Psoas muscle (tissue), 8 donors: ENCODE data around the gene ENO1. TPM values are rescaled to one million over a fixed set of nuclear protein-coding genes. Genes with fewer than 3 reads are reported as not detected.

Experiments
- ATAC-seq, 4 donors: fragments of 200-7000 bp; cut with Tn5 transposase; one replicate each; pipeline ENCODE4 v1.9.1; 2020; ENCODE audit warnings: moderate library complexity in 3 of 4, mild to moderate bottlenecking in 2 of 4
- DNase-seq, 2 donors: peaks; one replicate each; pipeline ENCODE4 v3.0.0-alpha.2; 2020
- H3K27ac ChIP-seq: fragments of 200-600 bp; one replicate; pipeline ENCODE4 v1.8.0; 2022
- H3K27me3 ChIP-seq, 3 donors: fragments of 200-600 bp in 1 of 3; one replicate each; pipeline versions ENCODE4 v1.6.1 to v1.8.0; 2013 to 2022; ENCODE audit warnings: low read length in 2 of 3, mild to moderate bottlenecking in 2 of 3, moderate library complexity in 1 of 3; ENCODE audit not compliant: insufficient read depth in 3 of 3
- H3K36me3 ChIP-seq, 2 donors: fragments of 200-600 bp in 1 of 2; one replicate each; pipeline versions ENCODE4 v1.6.1 to v1.8.0; 2013 to 2022; ENCODE audit warnings: low read depth in 1 of 2, mild to moderate bottlenecking in 1 of 2, moderate library complexity in 1 of 2; ENCODE audit not compliant: insufficient read depth in 1 of 2
- H3K4me1 ChIP-seq: fragments of 200-600 bp; one replicate; pipeline ENCODE4 v1.8.0; 2022
- H3K4me3 ChIP-seq: fragments of 200-600 bp; one replicate; pipeline ENCODE4 v1.8.0; 2022; ENCODE audit warnings: mild to moderate bottlenecking
- H3K9me3 ChIP-seq: fragments of 200-600 bp; one replicate; pipeline ENCODE4 v1.8.0; 2022
- WGBS, 3 donors: extraction: QIAGEN DNeasy Blood & Tissue Kit; methylation state at CpG; one replicate each; pipeline versions ENCODE4 v1.1.6 to v1.1.7; 2013; 5-methylcytosine and 5-hydroxymethylcytosine counted together
- intact Hi-C, 2 donors: fragments of 100-400 bp; cut with DNase I; formaldehyde crosslinking; loops; one replicate each; pipeline versions ENCODE4 v1.11.0 to v1.14.2; 2022
- polyA plus RNA-seq, 3 donors: library from polyadenylated mRNA; stranded (reverse); fragments of 200-250 nt; gene quantifications; one replicate each; pipeline ENCODE4 v1.2.3, GENCODE V29; 2013
- total RNA-seq, 4 donors: library from RNA; stranded (reverse); fragmentation: NEBNext Ultra II Directional in 2 of 4; extraction: Animal tissue kit (Norgen Biotek cat#: 25700) in 2 of 4; gene quantifications; one replicate each; pipeline versions ENCODE4 v1.2.1 to v1.2.4, GENCODE V29; 2021 to 2023
- TF ChIP-seq, protein P1 (sequence below): fragments of 200-600 bp; IDR thresholded peaks from one replicate; pipeline ENCODE4 v1.8.0; 2022; ENCODE audit warnings: antibody characterized with exemption
- donor health status: healthy with polysubstance abuse.
- donor health status: DM: no; HTN: no; CAD: no; lungs with moderate emphysema.
- donor health status: Bipolar disorder and iron deficiency.
- donor health status: healthy.
- donor health status: DM: yes; HTN: yes; CAD: no.
- donor health status: DM: no; HTN: no; CAD: no.
- donor health status: DM: no; HTN: no; CAD: no.
- donor health status: DM: yes; HTN: yes; CAD: no.

The ENO1 gene
- total and polyA plus RNA-seq, 7 donors = 83.8 to 489 (median 191) TPM

DNA sequence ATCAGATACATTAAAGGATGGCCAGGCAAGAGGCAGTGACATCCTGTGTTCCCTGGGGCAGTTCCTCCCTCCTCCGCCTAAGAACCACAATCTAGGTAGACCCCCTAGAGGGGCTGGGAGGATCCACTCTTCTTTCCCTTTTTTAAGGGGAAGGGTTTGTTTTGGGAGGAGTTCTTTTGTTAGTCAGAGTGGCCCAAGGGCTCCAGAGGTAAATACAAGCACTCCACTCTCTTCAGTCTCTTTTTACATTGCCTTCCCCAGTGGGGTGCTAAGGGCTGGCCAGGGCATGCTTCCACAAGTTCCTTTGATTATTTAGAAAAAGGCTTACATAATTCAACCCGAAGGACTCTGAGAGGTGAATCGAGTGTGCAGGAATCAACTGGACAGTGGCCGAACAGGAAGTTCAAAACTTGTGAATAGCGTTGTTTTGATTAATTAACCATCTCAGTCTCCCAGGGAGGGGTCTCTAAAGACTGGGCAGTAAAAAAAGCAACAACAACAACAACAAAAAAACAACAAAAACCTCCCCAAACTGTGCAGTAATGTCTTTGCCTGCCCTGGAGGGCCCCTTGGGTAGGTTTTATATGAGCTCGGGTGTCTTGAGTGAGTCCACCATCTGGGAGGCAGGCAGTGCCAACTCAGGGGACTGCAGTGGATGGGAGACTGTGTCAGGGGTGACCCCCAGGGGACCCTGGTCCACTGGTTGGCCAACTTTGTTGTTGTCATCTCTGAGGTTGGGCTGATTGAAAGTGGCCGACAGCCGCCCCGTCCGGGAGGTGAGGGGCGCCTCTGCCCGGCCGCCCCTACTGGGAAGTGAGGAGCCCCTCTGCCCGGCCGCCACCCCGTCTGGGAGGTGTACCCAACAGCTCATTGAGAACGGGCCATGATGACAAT lies 33.2 kb upstream of the ENO1 start:
- Histone ChIP-seq H3K27me3 (no peaks in the 10 kb centered on the region), H3K27ac (no peak overlapping the region), H3K4me3 (no peak overlapping the region), H3K36me3 (no peaks in the 10 kb centered on the region), H3K9me3 (no peaks in the 10 kb centered on the region), H3K4me1 (no peaks in the 10 kb centered on the region)
- no peak for ATAC-seq
- TF ChIP-seq, protein P1, sequence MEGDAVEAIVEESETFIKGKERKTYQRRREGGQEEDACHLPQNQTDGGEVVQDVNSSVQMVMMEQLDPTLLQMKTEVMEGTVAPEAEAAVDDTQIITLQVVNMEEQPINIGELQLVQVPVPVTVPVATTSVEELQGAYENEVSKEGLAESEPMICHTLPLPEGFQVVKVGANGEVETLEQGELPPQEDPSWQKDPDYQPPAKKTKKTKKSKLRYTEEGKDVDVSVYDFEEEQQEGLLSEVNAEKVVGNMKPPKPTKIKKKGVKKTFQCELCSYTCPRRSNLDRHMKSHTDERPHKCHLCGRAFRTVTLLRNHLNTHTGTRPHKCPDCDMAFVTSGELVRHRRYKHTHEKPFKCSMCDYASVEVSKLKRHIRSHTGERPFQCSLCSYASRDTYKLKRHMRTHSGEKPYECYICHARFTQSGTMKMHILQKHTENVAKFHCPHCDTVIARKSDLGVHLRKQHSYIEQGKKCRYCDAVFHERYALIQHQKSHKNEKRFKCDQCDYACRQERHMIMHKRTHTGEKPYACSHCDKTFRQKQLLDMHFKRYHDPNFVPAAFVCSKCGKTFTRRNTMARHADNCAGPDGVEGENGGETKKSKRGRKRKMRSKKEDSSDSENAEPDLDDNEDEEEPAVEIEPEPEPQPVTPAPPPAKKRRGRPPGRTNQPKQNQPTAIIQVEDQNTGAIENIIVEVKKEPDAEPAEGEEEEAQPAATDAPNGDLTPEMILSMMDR = no peak
- intact Hi-C loops = no loop called here
- 87 to 91% (median 88%) methylated on average over 13 to 15 of the region's 17 CpGs for WGBS, 3 donors
- no peak for DNase-seq

DNA sequence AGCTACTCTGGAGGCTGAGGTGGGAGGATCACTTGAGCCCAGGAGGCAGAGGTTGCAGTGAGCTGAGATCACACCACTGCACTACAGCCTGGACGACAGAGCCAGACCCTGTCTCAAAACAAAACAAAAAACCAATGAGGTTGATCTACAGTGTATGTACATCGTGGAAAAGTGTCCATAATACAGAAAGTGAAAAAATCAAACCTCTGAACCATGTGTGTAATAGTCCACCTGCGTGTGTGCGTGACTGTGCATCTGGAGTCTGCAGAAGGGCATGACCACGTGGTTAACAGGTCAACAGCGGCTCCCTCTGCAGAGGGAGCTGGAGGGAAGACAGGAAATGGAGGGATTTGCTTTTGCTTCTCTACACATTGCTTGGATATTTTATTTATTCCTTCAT lies 32.4 kb upstream of the ENO1 start:
- TF ChIP-seq, protein P1 = no peak
- no peak overlapping the region for H3K27ac ChIP-seq
- 67 to 77% (median 68%) methylated on average over 6 of the region's 6 CpGs for WGBS, 3 donors
- no peaks in the 10 kb centered on the region for H3K27me3 ChIP-seq
- no peak for DNase-seq
- H3K4me1 ChIP-seq = no peaks in the 10 kb centered on the region
- no peak overlapping the region for H3K4me3 ChIP-seq
- no peaks in the 10 kb centered on the region for H3K36me3 ChIP-seq
- no peak for ATAC-seq
- no peaks in the 10 kb centered on the region for H3K9me3 ChIP-seq
- intact Hi-C loops = no loop called here

DNA sequence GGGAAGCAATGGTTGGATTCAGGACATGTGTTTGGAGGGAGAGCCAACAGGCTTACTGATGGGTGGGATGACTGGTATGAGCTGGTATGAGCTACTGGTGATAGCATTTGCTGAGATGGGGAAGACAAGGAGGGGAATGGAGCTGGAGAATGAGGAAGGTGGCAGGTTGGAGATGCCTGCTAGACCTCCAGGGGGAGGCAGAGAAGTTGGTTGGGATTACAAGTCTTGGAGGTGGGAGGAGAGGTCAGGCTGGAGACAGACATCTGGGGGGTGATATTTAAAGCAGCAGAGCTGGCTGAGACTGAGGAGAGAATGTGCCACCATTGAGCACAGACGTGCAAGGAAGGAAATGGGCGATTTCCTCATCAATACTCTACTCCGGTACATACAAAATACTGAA lies 31.8 kb upstream of the ENO1 start:
- Histone ChIP-seq H3K9me3 (no peaks in the 10 kb centered on the region), H3K4me1 (no peaks in the 10 kb centered on the region), H3K27me3 (no peaks in the 10 kb centered on the region), H3K36me3 (no peaks in the 10 kb centered on the region), H3K4me3 (no peak overlapping the region), H3K27ac (no peak overlapping the region)
- ATAC-seq (no peak), DNase-seq (no peak)
- TF ChIP-seq, protein P1 = no peak
- intact Hi-C loops = no loop called here
- 75 to 87% (median 85%) methylated on average over 3 of the region's 3 CpGs for WGBS, 3 donors

DNA sequence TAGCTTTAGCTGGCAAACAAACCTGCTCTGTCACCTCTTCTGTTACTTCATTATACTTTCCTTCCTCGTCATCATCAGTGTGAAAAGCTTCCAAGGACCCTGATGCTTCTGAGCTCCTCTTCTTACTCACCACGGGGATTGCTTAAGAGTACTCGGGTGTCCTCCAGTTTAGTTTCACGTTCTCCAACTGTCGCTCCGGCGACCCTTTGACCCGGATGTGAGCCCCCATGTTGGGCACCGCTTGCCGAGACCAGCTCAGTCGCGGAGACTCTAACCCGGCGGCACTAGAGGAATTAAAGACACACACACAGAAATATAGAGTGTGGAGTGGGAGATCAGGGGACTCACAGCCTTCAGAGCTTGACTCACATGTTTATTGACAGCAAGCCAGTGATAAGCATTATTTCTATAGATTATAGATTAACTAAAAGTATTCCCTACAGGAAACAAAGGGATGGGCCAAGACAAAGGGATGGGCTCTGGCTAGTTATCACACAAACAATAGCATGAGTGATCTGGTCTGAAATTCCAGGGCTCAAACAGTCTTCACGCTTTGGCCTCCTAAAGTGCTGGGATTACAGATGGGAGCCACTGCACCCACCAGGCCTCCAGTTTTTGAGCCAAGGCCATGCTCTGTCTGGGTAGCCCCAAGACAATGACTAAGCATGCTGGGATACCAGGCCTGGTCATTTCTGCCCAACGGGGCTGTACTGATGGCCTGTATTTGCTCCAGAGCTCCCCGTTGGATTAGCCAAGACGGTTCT lies 30.1 kb upstream of the ENO1 start:
- WGBS, 3 donors = 70 to 77% (median 71%) methylated on average over 18 of the region's 18 CpGs
- no peak for ATAC-seq
- intact Hi-C loops = no loop called here
- Histone ChIP-seq H3K27me3 (no peaks in the 10 kb centered on the region), H3K4me1 (peaks cover 3% of the 10 kb centered on the region), H3K36me3 (no peaks in the 10 kb centered on the region), H3K4me3 (no peak overlapping the region), H3K9me3 (no peaks in the 10 kb centered on the region), H3K27ac (no peak overlapping the region)
- no peak for DNase-seq
- TF ChIP-seq, protein P1 = no peak
